ENCODE measurements around the gene SOST. TPM values are rescaled to one million over a fixed set of nuclear protein-coding genes. Genes with fewer than 3 reads are reported as not detected.

SOST gene
- total RNA-seq, 3 donors from 2014 or later = not detected

- intact Hi-C loops (cut with DNase I, micrococcal nuclease) = no loop called here
- Histone ChIP-seq H3K4me3 (no peak overlapping the region), H3K36me3 (ENCODE audit: low read depth) (no peaks in the 10 kb centered on the region), H3K4me1 (ENCODE audit: low read depth) (peaks cover 3% of the 10 kb centered on the region), H3K9me3 (no peaks in the 10 kb centered on the region)
- ATAC-seq = no peak
- no peak for TF ChIP-seq CTCF (IDR thresholded peaks at IDR 0.05)
- DNase-seq = no peak
These were observed 29.9 kb upstream of the SOST start for GRCh38 chr17:43788540-43788939.

- DNase-seq (no peak), ATAC-seq (no peak)
- no peak for TF ChIP-seq CTCF (IDR thresholded peaks at IDR 0.05)
- H3K4me3 ChIP-seq = no peak overlapping the region
- H3K36me3 ChIP-seq (ENCODE audit: low read depth) = no peaks in the 10 kb centered on the region
- no peaks in the 10 kb centered on the region for H3K9me3 ChIP-seq
- intact Hi-C loops (cut with DNase I, micrococcal nuclease) = no loop called here
- H3K4me1 ChIP-seq (ENCODE audit: low read depth) = peaks cover 3% of the 10 kb centered on the region
These were observed 29.1 kb upstream of the SOST start for GRCh38 chr17:43787728-43788127.

- intact Hi-C loops (cut with DNase I, micrococcal nuclease) = no loop called here
- H3K4me1 ChIP-seq (ENCODE audit: low read depth) = no peaks in the 10 kb centered on the region
These were observed 26.1 kb upstream of the SOST start for GRCh38 chr17:43784628-43785101.

GRCh38 chr17:43784068-43784467 lies 25.5 kb upstream of the SOST start:
- Histone ChIP-seq H3K4me1 (ENCODE audit: low read depth) (no peaks in the 10 kb centered on the region), H3K36me3 (ENCODE audit: low read depth) (no peaks in the 10 kb centered on the region)
- intact Hi-C loops (cut with DNase I, micrococcal nuclease) = no loop called here

More at GRCh38 chr17:43784628-43785101, 26.1 kb upstream of the SOST start:
- Histone ChIP-seq H3K9me3 (no peaks in the 10 kb centered on the region), H3K36me3 (ENCODE audit: low read depth) (no peaks in the 10 kb centered on the region), H3K4me3 (no peak overlapping the region)
- DNase-seq = no peak
- no peak for ATAC-seq
- TF ChIP-seq CTCF (IDR thresholded peaks at IDR 0.05) = no peak

GRCh38 chr17:43782913-43783680 lies 24.5 kb upstream of the SOST start:
- H3K9me3 ChIP-seq = no peaks in the 10 kb centered on the region
- intact Hi-C loops (cut with DNase I, micrococcal nuclease) = no loop called here
- DNase-seq (no peak), ATAC-seq (no peak)
- H3K4me1 ChIP-seq (ENCODE audit: low read depth) = no peaks in the 10 kb centered on the region
- H3K4me3 ChIP-seq = no peak overlapping the region
- no peaks in the 10 kb centered on the region for H3K36me3 ChIP-seq (ENCODE audit: low read depth)
- TF ChIP-seq CTCF (IDR thresholded peaks at IDR 0.05) = no peak

More at GRCh38 chr17:43784068-43784467, 25.5 kb upstream of the SOST start:
- no peak for TF ChIP-seq CTCF (IDR thresholded peaks at IDR 0.05)
- DNase-seq = no peak
- H3K9me3 ChIP-seq = no peaks in the 10 kb centered on the region
- no peak for ATAC-seq
- no peak overlapping the region for H3K4me3 ChIP-seq
